Stimulated activated CD4-positive, alpha-beta T cell treated with anti-CD3 and anti-CD28 coated beads, Interleukin-1b, Interleukin-23, amount 100 ng/mL, for 48 hours (primary cell): ENCODE results near the gene PRKG1.
"Not testable (repeated sequence)": the region's sequence is repeated elsewhere in the genome, so short reads cannot be mapped to it uniquely, and the experiment has no call there.

ENCODE experiments used
- DNase-seq: peaks from one replicate; pipeline ENCODE4 v3.0.0-alpha.2; 2020

PRKG1 gene

GRCh38 chr10:51716981-51717380 is 642.7 kb downstream of the PRKG1 start:
- no peak for DNase-seq

GRCh38 chr10:51718804-51719291 is 644.6 kb downstream of the PRKG1 start:
- no peak for DNase-seq

GRCh38 chr10:51724038-51724437 is 649.8 kb downstream of the PRKG1 start:
- DNase-seq: no peak

GRCh38 chr10:51729822-51730555 is 655.7 kb downstream of the PRKG1 start:
- no peak for DNase-seq

GRCh38 chr10:51733057-51733456 is 658.8 kb downstream of the PRKG1 start:
- no peak for DNase-seq

- no peak for DNase-seq
Observed at GRCh38 chr10:51743146-51743545, 668.9 kb downstream of the PRKG1 start.

GRCh38 chr10:51744235-51745000 is 670.1 kb downstream of the PRKG1 start:
- DNase-seq: no peak

GRCh38 chr10:51745397-51745796 is 671.1 kb downstream of the PRKG1 start:
- no peak for DNase-seq

GRCh38 chr10:51747216-51747615 is 672.9 kb downstream of the PRKG1 start:
- DNase-seq: no peak

- no peak for DNase-seq
Observed at GRCh38 chr10:51748959-51749358, 674.7 kb downstream of the PRKG1 start.

- no peak for DNase-seq
Observed at GRCh38 chr10:51758366-51758765, 684.1 kb downstream of the PRKG1 start.

GRCh38 chr10:51758838-51759237 is 684.6 kb downstream of the PRKG1 start:
- not testable (repeated sequence) for DNase-seq

- no peak for DNase-seq
Observed at GRCh38 chr10:51759896-51760534, 685.7 kb downstream of the PRKG1 start.

GRCh38 chr10:51760864-51761640 is 686.8 kb downstream of the PRKG1 start:
- DNase-seq: no peak

GRCh38 chr10:51763746-51764145 is 689.5 kb downstream of the PRKG1 start:
- DNase-seq: no peak

- DNase-seq: no peak
Observed at GRCh38 chr10:51765284-51765971, 691.1 kb downstream of the PRKG1 start.

- no peak for DNase-seq
Observed at GRCh38 chr10:51766423-51767102, 692.3 kb downstream of the PRKG1 start.

- no peak for DNase-seq
Observed at GRCh38 chr10:51767103-51767763, 692.9 kb downstream of the PRKG1 start.

- DNase-seq: no peak
Observed at GRCh38 chr10:51768886-51769465, 694.7 kb downstream of the PRKG1 start.

GRCh38 chr10:51770709-51771108 is 696.4 kb downstream of the PRKG1 start:
- no peak for DNase-seq

- DNase-seq: no peak
Observed at GRCh38 chr10:51772387-51772786, 698.1 kb downstream of the PRKG1 start.
